IMR-90 (cell line): ENCODE data around the gene MYLK4. TPM values are rescaled to one million over a fixed set of nuclear protein-coding genes. Genes with fewer than 3 reads are reported as not detected.

Experiments used
- ATAC-seq: fragments of 200-7000 bp; cut with Tn5 transposase; 2 replicates; pipeline ENCODE4 v1.9.1; 2020; ENCODE audit warnings: low read depth, mild to moderate bottlenecking, moderate library complexity
- BruUV-seq: library from RNA; stranded (reverse); fragments of 400-500 nt; replicated peaks from 2 replicates; lab custom pipeline; 2021; lab: Mats Ljungman, UMichigan
- CTCF ChIA-PET: fragments of 300-600 bp; formaldehyde crosslinking; extraction: SDS; loops from one replicate; lab custom pipeline; 2021; ENCODE audit warnings: antibody characterized with exemption; lab: Yijun Ruan, JAX
- POLR2A ChIA-PET: fragments of 300-600 bp; sonication (Branson Sonifier 250); formaldehyde crosslinking; loops from one replicate; lab custom pipeline; 2022; ENCODE audit warnings: antibody characterized with exemption; ENCODE audit not compliant: unreplicated experiment; lab: Charles Lee
- DNase-seq: peaks from one replicate; pipeline ENCODE4 v3.0.0; 2013
- H2AFZ ChIP-seq: replicated peaks from 2 replicates; pipeline ENCODE3; 2013; ENCODE audit warnings: low read length, mild to moderate bottlenecking; ENCODE audit not compliant: poor library complexity
- H2AK5ac ChIP-seq: 2 replicates; pipeline ENCODE4 v1.6.1; 2013; ENCODE audit warnings: low read depth, low read length, inconsistent platforms
- H2AK9ac ChIP-seq: replicated peaks from 2 replicates; pipeline ENCODE3; 2013; ENCODE audit warnings: mild to moderate bottlenecking, low read depth, low read length, moderate library complexity; ENCODE audit not compliant: poor library complexity
- H2BK120ac ChIP-seq: 2 replicates; pipeline ENCODE4 v1.6.1; 2013; ENCODE audit warnings: low read depth, low read length, inconsistent platforms
- H2BK15ac ChIP-seq: 3 replicates; pipeline ENCODE4 v1.6.1; 2013; ENCODE audit warnings: low read depth, low read length, inconsistent platforms
- H2BK20ac ChIP-seq: 2 replicates; pipeline ENCODE4 v1.6.1; 2013; ENCODE audit warnings: low read depth, mild to moderate bottlenecking, inconsistent platforms, low read length, moderate library complexity
- H2BK5ac ChIP-seq: 2 replicates; pipeline ENCODE4 v1.6.1; 2013; ENCODE audit warnings: mild to moderate bottlenecking, low read depth, low read length, inconsistent platforms; ENCODE audit not compliant: poor library complexity, severe bottlenecking
- H3K14ac ChIP-seq: replicated peaks from 2 replicates; pipeline ENCODE4 v1.6.1; 2013; ENCODE audit warnings: low read depth, low read length, inconsistent platforms
- H3K18ac ChIP-seq: 2 replicates; pipeline ENCODE4 v1.6.1; 2013; ENCODE audit warnings: low read depth, low read length, control low read depth
- H3K23ac ChIP-seq: 2 replicates; pipeline ENCODE4 v1.6.1; 2013; ENCODE audit warnings: low read depth, low read length, inconsistent platforms
- H3K27ac ChIP-seq: 2 replicates; pipeline ENCODE4 v1.5.1; 2013; ENCODE audit warnings: mild to moderate bottlenecking, control low read depth, low read length; ENCODE audit not compliant: insufficient read depth
- H3K27me3 ChIP-seq: 2 replicates; pipeline ENCODE4 v1.6.1; 2013; ENCODE audit warnings: low read length; ENCODE audit not compliant: control insufficient read depth, insufficient read depth
- H3K36me3 ChIP-seq: 2 replicates; pipeline ENCODE4 v1.6.1; 2013; ENCODE audit warnings: low read length, mixed read lengths; ENCODE audit not compliant: control insufficient read depth, insufficient read depth
- H3K4ac ChIP-seq: 2 replicates; pipeline ENCODE4 v1.6.1; 2013; ENCODE audit warnings: low read depth, low read length, inconsistent platforms
- H3K4me1 ChIP-seq: 2 replicates; pipeline ENCODE4 v1.6.1; 2013; ENCODE audit warnings: low read length, mixed read lengths; ENCODE audit not compliant: control insufficient read depth, insufficient read depth
- H3K4me2 ChIP-seq: 2 replicates; pipeline ENCODE4 v1.6.1; 2013; ENCODE audit warnings: low read depth, mild to moderate bottlenecking, control low read depth, low read length, moderate library complexity
- H3K4me3 ChIP-seq: 2 replicates; pipeline ENCODE4 v1.5.1; 2013; ENCODE audit warnings: low read depth, mild to moderate bottlenecking, control low read depth, low read length, moderate library complexity; ENCODE audit not compliant: insufficient read depth
- H3K56ac ChIP-seq: 2 replicates; pipeline ENCODE4 v1.6.1; 2013; ENCODE audit warnings: low read length, inconsistent platforms; ENCODE audit not compliant: insufficient read depth; ENCODE audit errors: extremely low read depth
- H3K79me1 ChIP-seq, 2 experiments: 2 replicates each; pipeline ENCODE4 v1.6.1; 2013; ENCODE audit warnings: low read length in 2 of 2, inconsistent platforms in 1 of 2, low read depth in 1 of 2
- H3K9ac ChIP-seq: 2 replicates; pipeline ENCODE4 v1.6.1; 2013; ENCODE audit warnings: low read depth, low read length, control low read depth
- H3K9me1 ChIP-seq: 2 replicates; pipeline ENCODE4 v1.6.1; 2013; ENCODE audit warnings: low read length, inconsistent platforms; ENCODE audit not compliant: insufficient read depth
- H3K9me3 ChIP-seq: 2 replicates; pipeline ENCODE4 v1.6.1; 2013; ENCODE audit warnings: low read length; ENCODE audit not compliant: control insufficient read depth, insufficient read depth
- H4K20me1 ChIP-seq: 2 replicates; pipeline ENCODE4 v1.6.1; 2013; ENCODE audit warnings: low read length, inconsistent platforms; ENCODE audit not compliant: insufficient read depth
- H4K5ac ChIP-seq: 2 replicates; pipeline ENCODE4 v1.6.1; 2013; ENCODE audit warnings: mild to moderate bottlenecking, low read depth, low read length, control low read depth
- H4K8ac ChIP-seq, 2 experiments: 2 replicates each; pipeline ENCODE4 v1.6.1; 2013; ENCODE audit warnings: low read depth in 2 of 2, low read length in 2 of 2, control low read depth in 1 of 2, inconsistent platforms in 1 of 2
- H4K91ac ChIP-seq: 2 replicates; pipeline ENCODE4 v1.6.1; 2013; ENCODE audit warnings: low read depth, low read length, inconsistent platforms; ENCODE audit not compliant: insufficient read depth
- BHLHE40 ChIP-seq: fragments of 150-350 bp; IDR thresholded peaks from 2 replicates; pipeline ENCODE4 v1.6.1; 2016; ENCODE audit warnings: mild to moderate bottlenecking, low read depth, low read length
- CEBPB ChIP-seq: IDR thresholded peaks from 2 replicates; pipeline ENCODE4 v1.6.1; 2012; ENCODE audit warnings: low read depth, low read length, improper control_type of control experiment
- CHD1 ChIP-seq: IDR thresholded peaks from 2 replicates; pipeline ENCODE4 v1.6.1; 2012; ENCODE audit warnings: low read depth, low read length, improper control_type of control experiment
- CTCF ChIP-seq: conservative IDR thresholded peaks from 2 replicates; pipeline ENCODE4 v1.5.1; 2012; ENCODE audit warnings: mild to moderate bottlenecking, low read depth, low read length, improper control_type of control experiment
- FOS ChIP-seq: fragments of 150-350 bp; IDR thresholded peaks from 2 replicates; pipeline ENCODE4 v1.6.1; 2016; ENCODE audit warnings: low read depth, low read length
- MAFK ChIP-seq: IDR thresholded peaks from 2 replicates; pipeline ENCODE4 v1.6.1; 2012; ENCODE audit warnings: low read depth, low read length, improper control_type of control experiment
- MAZ ChIP-seq: IDR thresholded peaks from 2 replicates; pipeline ENCODE4 v1.6.1; 2012; ENCODE audit warnings: low read depth, mild to moderate bottlenecking, low read length, improper control_type of control experiment, moderate library complexity, borderline replicate concordance
- MXI1 ChIP-seq: IDR thresholded peaks from 2 replicates; pipeline ENCODE4 v1.6.1; 2012; ENCODE audit warnings: low read depth, mild to moderate bottlenecking, low read length, moderate library complexity, borderline replicate concordance
- NFE2L2 ChIP-seq: fragments of 150-350 bp; IDR thresholded peaks from 2 replicates; pipeline ENCODE4 v1.6.1; 2016; ENCODE audit warnings: low read depth, mild to moderate bottlenecking, low read length
- POLR2A ChIP-seq: IDR thresholded peaks from 2 replicates; pipeline ENCODE4 v1.6.1; 2012; ENCODE audit warnings: mild to moderate bottlenecking, low read depth, low read length
- RAD21 ChIP-seq: IDR thresholded peaks from 2 replicates; pipeline ENCODE4 v1.6.1; 2012; ENCODE audit warnings: low read length, improper control_type of control experiment
- RCOR1 ChIP-seq: IDR thresholded peaks from 2 replicates; pipeline ENCODE4 v1.6.1; 2012; ENCODE audit warnings: mild to moderate bottlenecking, low read length, improper control_type of control experiment; ENCODE audit not compliant: insufficient replicate concordance
- RFX5 ChIP-seq: IDR thresholded peaks from 2 replicates; pipeline ENCODE4 v1.8.0; 2012; ENCODE audit warnings: low read depth, mild to moderate bottlenecking, low read length, moderate library complexity
- SMC3 ChIP-seq: fragments of 150-350 bp; IDR thresholded peaks from 2 replicates; pipeline ENCODE4 v1.6.1; 2016; ENCODE audit warnings: low read depth, mild to moderate bottlenecking, antibody characterized with exemption, low read length, moderate library complexity
- WGBS, 2 experiments: methylation state at CpG; one replicate each; pipeline versions ENCODE4 v1.1.5 to v1.1.7; 2013; ENCODE audit warnings: missing lambda C conversion rate in 2 of 2; ENCODE audit not compliant: insufficient read length in 1 of 2; ENCODE audit errors: extremely low coverage in 2 of 2; 5-methylcytosine and 5-hydroxymethylcytosine counted together
- dilution Hi-C: fragments of 300-500 bp; cut with HindIII; formaldehyde crosslinking; loops from one replicate; pipeline ENCODE4 v1.14.3; 2018; ENCODE audit warnings: low sequenced_read_pairs; ENCODE audit not compliant: unreplicated experiment
- in situ Hi-C: fragments of 300-500 bp; cut with MboI; formaldehyde crosslinking; loops from 3 replicates; pipeline ENCODE4 v1.14.3; 2019; ENCODE audit warnings: low sequenced_read_pairs, inconsistent platforms, mixed read lengths
- intact Hi-C: fragments of 100-400 bp; cut with micrococcal nuclease; formaldehyde crosslinking; loops from 2 replicates; pipeline ENCODE4 v1.10.0; 2022
- polyA plus RNA-seq, 3 experiments: library from polyadenylated mRNA; depleted of rRNA; stranded (reverse); fragments of >200 nt; gene quantifications; 2 replicates each; pipeline ENCODE4 v1.2.3, GENCODE V29; 2012; ENCODE audit warnings: low replicate concordance in 1 of 3
- total RNA-seq: library from RNA; depleted of rRNA; stranded (reverse); fragments of >200 nt; gene quantifications from 2 replicates; pipeline ENCODE4 v1.2.3, GENCODE V29; 2012
- TF ChIP-seq, protein P1 (sequence below): fragments of 150-350 bp; IDR thresholded peaks from 2 replicates; pipeline ENCODE4 v1.6.1; 2016; ENCODE audit warnings: low read depth, mild to moderate bottlenecking, low read length, moderate library complexity, borderline replicate concordance

The MYLK4 gene
- total and polyA plus RNA-seq, 2 of the 4 experiments (the other 2 are of a cell fraction), result under 0.01 to 0.07 TPM

DNA sequence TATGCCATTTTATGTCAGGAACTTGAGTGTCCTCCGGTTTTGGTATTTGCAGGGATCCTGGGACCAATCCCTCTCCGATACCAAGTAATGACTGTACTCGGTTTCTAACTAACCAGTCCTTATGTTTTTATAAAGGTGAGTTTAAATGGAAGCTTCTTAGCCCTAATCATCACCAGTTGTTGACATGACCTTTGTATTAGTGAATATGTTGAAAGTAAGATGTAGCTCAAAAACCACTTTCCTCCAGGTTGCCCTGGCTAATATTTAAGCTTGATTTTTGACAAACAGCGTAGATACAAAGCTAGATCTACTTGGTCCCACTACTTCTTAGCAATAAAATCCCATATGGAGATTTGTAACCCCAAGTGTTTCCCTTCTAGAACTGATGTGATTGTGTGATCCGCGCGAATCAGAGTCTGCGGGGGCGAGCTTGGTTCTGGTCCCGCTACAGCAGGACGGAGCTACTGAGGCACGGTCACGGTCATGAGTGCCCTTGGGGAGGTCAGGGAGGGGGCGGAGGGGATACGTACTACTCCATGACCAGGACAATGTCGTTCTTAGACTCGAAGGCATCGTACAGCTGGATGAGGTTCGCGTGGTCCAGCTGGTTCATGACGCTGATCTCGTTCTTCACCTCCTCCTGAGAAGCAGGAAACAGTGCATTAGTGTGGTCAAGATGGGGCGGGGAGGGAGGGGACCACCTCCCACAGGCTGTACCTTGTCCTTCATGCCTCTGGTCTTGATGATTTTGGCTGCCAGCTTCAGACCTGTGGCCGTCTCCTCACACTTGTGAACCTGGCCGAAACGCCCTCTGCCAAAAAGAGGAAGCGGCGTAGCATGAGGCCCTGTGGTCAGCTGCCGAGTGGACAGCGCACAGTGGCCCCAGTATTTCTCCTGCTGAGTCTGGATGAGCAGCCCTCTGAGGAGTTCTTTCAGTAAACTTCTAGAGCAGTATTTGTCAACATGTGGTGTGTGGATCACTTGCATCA lies 65.7 kb downstream of the MYLK4 start:
- Histone ChIP-seq H2AK9ac (no peak overlapping the region), H2AK5ac (no peak overlapping the region), H3K27me3 (no peaks in the 10 kb centered on the region), H3K4me2 (no peak overlapping the region), H3K18ac (no peak overlapping the region), H3K4me1 (peaks cover 2% of the 10 kb centered on the region; the same call in 1 of the 2 replicates), H3K9me1 (no peaks in the 10 kb centered on the region), H3K9me3 (no peaks in the 10 kb centered on the region), H3K9ac (no peak overlapping the region), H3K27ac (no peak overlapping the region), H4K91ac (no peak overlapping the region), H3K4me3 (no peak overlapping the region), H3K14ac (no peak overlapping the region), H2AFZ (no peak overlapping the region), H2BK20ac (no peak overlapping the region), H2BK15ac (no peak overlapping the region), H2BK5ac (no peak overlapping the region), H3K23ac (no peak overlapping the region), H3K4ac (no peak overlapping the region), H4K20me1 (no peaks in the 10 kb centered on the region), H3K79me1 (no peaks in the 10 kb centered on the region), H4K8ac (no peak overlapping the region), H3K56ac (no peak overlapping the region), H3K36me3 (no peaks in the 10 kb centered on the region), H4K5ac (no peak overlapping the region), H2BK120ac (no peak overlapping the region)
- POLR2A ChIA-PET, result no interaction called here
- 94% methylated on average over 12 of the region's 30 CpGs; no CpG with 5 or more reads in 1 of the 2 experiments for WGBS, 2 experiments
- ATAC-seq (no peak), DNase-seq (no peak)
- intact Hi-C loops, result no loop called here
- dilution Hi-C loops, result no loop called here
- in situ Hi-C loops, result no loop called here
- no TSS peak for BruUV-seq
- CTCF ChIA-PET, result interaction anchor here (0.5 kb wide), 1 partner anchor 1012 kb away, joined by 3 read pairs; no protein-coding TSS in a partner anchor
- TF ChIP-seq SMC3, result no peak
- TF ChIP-seq RCOR1, result no peak
- no peak for TF ChIP-seq MAZ
- no peak for TF ChIP-seq FOS
- no peak for TF ChIP-seq BHLHE40
- TF ChIP-seq MAFK, result no peak
- TF ChIP-seq NFE2L2, result no peak
- no peak for TF ChIP-seq POLR2A
- TF ChIP-seq, protein P1, sequence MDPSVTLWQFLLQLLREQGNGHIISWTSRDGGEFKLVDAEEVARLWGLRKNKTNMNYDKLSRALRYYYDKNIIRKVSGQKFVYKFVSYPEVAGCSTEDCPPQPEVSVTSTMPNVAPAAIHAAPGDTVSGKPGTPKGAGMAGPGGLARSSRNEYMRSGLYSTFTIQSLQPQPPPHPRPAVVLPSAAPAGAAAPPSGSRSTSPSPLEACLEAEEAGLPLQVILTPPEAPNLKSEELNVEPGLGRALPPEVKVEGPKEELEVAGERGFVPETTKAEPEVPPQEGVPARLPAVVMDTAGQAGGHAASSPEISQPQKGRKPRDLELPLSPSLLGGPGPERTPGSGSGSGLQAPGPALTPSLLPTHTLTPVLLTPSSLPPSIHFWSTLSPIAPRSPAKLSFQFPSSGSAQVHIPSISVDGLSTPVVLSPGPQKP, result no peak
- TF ChIP-seq RFX5, result no peak
- no peak for TF ChIP-seq CTCF
- TF ChIP-seq CHD1, result no peak
- TF ChIP-seq CEBPB, result no peak
- TF ChIP-seq RAD21, result no peak
- no peak for TF ChIP-seq MXI1
